ENCODE data around the gene SKAP1.

The SKAP1 gene

DNA sequence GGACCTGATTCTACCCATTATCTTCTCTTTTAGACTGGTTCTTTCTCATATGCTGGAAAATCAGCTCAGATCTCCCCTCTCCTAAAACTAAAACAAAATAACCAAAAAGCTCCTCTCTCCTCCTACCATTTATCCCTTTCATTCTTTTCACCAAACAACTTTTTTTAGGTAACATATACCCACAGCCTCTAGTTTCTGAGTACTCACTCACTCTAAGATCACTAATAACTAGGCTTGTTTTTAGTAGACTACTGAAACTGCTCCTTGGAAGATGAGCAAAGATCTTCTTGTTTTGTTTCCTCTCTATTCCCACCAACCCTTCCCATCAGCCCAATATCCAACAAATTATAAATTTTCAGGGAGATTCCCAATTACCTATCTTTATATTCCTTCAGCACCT lies 129.0 kb downstream of the SKAP1 start:
- DNase-seq (ENCODE audit: extremely low read depth, insufficient read length), result no peak
- TF ChIP-seq, protein P1, sequence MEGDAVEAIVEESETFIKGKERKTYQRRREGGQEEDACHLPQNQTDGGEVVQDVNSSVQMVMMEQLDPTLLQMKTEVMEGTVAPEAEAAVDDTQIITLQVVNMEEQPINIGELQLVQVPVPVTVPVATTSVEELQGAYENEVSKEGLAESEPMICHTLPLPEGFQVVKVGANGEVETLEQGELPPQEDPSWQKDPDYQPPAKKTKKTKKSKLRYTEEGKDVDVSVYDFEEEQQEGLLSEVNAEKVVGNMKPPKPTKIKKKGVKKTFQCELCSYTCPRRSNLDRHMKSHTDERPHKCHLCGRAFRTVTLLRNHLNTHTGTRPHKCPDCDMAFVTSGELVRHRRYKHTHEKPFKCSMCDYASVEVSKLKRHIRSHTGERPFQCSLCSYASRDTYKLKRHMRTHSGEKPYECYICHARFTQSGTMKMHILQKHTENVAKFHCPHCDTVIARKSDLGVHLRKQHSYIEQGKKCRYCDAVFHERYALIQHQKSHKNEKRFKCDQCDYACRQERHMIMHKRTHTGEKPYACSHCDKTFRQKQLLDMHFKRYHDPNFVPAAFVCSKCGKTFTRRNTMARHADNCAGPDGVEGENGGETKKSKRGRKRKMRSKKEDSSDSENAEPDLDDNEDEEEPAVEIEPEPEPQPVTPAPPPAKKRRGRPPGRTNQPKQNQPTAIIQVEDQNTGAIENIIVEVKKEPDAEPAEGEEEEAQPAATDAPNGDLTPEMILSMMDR (IDR thresholded peaks at IDR 0.05; ENCODE audit: insufficient read depth, low read length, poor library complexity, severe bottlenecking), result no peak
- no peaks in the 10 kb centered on the region for H3K27me3 ChIP-seq (replicated peaks; ENCODE audit: control insufficient read depth, insufficient read depth, low read length)
- no peak overlapping the region for H3K4me3 ChIP-seq (replicated peaks; ENCODE audit: low read depth, low read length)
- no peaks in the 10 kb centered on the region; the same call in 1 of the 2 replicates for H3K36me3 ChIP-seq (ENCODE audit: control insufficient read depth, insufficient read depth, low read length)

DNA sequence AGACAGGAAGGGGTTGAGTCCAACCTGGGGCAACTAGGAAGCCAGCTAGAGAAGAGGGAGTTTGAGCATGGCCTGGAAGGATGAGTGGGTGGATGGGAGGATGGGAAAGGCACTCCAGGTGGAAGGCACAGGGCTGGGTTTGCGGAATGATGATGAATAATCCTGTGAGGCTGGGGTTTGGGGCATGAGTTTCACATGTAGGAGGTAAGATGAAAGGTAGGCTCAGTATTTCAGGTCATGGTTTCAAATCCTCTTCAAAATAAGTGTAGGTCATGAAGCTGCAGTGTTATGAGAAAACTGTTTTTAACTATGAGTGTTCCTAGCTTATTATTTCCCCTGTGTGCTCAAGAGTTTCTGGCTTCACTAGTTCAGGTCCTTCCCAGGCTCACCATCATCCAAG lies 130.3 kb downstream of the SKAP1 start:
- Histone ChIP-seq H3K36me3 (ENCODE audit: control insufficient read depth, insufficient read depth, low read length) (no peaks in the 10 kb centered on the region), H3K4me3 (replicated peaks; ENCODE audit: low read depth, low read length) (no peak overlapping the region), H3K27me3 (replicated peaks; ENCODE audit: control insufficient read depth, insufficient read depth, low read length) (no peaks in the 10 kb centered on the region)
- peak; percentile 45 for DNase-seq (ENCODE audit: extremely low read depth, insufficient read length)
- TF ChIP-seq, protein P1 (IDR thresholded peaks at IDR 0.05; ENCODE audit: insufficient read depth, low read length, poor library complexity, severe bottlenecking), result no peak

DNA sequence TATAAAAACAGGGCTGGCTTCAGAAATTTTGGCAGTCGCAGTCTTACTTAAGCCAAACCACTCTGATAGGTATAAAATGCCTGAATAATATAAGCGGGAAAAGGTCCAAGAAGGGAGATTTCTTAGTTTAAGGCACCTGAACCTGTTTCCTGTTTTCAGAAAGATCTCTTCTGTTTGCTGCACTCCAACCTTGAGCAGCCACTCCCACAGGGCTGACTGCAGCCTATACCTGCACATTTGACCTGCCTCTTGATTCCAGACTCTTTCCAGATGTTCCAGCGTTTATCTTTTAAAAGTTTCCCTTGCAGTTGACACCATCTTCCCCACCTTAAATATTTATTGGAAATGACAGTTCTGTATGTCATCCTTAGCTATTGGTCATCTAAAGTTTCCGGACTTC lies 132.2 kb downstream of the SKAP1 start:
- TF ChIP-seq, protein P1 (IDR thresholded peaks at IDR 0.05; ENCODE audit: insufficient read depth, low read length, poor library complexity, severe bottlenecking), result no peak
- Histone ChIP-seq H3K27me3 (replicated peaks; ENCODE audit: control insufficient read depth, insufficient read depth, low read length) (no peaks in the 10 kb centered on the region), H3K36me3 (ENCODE audit: control insufficient read depth, insufficient read depth, low read length) (no peaks in the 10 kb centered on the region), H3K4me3 (replicated peaks; ENCODE audit: low read depth, low read length) (no peak overlapping the region)
- DNase-seq (ENCODE audit: extremely low read depth, insufficient read length), result no peak

DNA sequence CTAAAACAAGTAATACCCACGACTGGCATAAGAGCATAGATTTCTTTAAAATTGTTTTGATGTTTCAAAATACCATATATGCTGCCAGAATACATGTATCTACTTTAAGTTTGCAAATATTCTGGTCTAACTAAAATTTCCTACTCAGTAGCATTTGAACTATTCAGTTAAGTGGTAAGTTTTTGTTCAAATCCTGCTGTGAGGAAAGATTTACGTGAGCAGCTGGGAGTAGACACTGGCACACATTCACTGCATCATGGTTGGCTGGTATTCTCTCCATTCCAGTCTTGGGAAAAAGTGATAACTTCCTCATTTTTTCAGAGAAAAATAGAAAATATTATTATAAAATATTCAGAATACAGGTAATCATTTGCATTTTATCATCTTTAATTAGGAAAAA lies 133.6 kb downstream of the SKAP1 start:
- no peak for DNase-seq (ENCODE audit: extremely low read depth, insufficient read length)
- H3K4me3 ChIP-seq (replicated peaks; ENCODE audit: low read depth, low read length), result no peak overlapping the region

DNA sequence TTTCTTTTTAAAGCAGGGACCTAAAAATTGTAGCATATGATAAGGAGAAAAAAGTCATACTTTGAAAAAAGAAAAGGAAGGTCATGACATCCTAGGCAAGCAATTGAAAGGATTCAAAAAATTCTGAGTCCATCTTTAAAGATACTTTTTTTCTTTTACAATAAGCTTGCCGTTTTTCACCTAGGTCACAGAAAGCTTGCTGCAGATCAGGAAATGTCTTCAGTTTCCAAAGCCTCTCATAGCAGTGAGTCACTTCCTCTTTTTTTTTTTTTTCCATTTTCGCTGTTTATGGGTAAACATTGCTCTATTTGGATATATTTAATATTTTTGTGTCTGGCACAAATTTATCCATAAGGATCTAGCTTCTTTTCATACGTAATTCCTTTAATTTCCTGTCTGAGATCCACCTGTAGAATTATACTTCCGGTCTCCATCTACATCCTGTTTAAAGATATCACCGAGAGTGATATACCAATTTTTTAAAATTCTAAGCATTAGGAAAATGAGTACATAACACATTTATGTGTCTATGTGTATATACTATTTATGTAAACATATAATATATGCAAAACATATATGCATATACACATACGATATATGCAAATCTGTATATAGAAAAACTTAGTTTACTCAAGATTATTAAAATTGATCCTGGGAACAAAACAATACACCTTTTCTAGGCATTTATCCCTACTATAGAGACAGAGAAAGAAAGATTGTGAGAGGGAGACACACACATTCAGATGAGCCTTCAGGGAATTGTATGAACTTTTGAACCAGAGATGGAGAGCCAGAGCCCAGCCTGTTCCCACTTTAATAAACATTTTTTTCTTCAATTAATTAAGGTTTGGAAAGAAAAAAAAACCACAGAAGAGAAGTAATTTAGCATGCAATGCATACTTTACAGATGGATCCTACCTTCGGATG lies 134.4 kb downstream of the SKAP1 start:
- peak; percentile 41 for DNase-seq (ENCODE audit: extremely low read depth, insufficient read length)
- Histone ChIP-seq H3K4me3 (replicated peaks; ENCODE audit: low read depth, low read length) (peak overlapping the region; percentile 21; the same call in 1 of the 2 replicates), H3K36me3 (ENCODE audit: control insufficient read depth, insufficient read depth, low read length) (no peaks in the 10 kb centered on the region), H3K27me3 (replicated peaks; ENCODE audit: control insufficient read depth, insufficient read depth, low read length) (no peaks in the 10 kb centered on the region)
- TF ChIP-seq, protein P1 (IDR thresholded peaks at IDR 0.05; ENCODE audit: insufficient read depth, low read length, poor library complexity, severe bottlenecking), result no peak

More for the DNA sequence above, 133.6 kb downstream of the SKAP1 start:
- H3K27me3 ChIP-seq (replicated peaks; ENCODE audit: control insufficient read depth, insufficient read depth, low read length), result no peaks in the 10 kb centered on the region
- H3K36me3 ChIP-seq (ENCODE audit: control insufficient read depth, insufficient read depth, low read length), result no peaks in the 10 kb centered on the region
- TF ChIP-seq, protein P1 (IDR thresholded peaks at IDR 0.05; ENCODE audit: insufficient read depth, low read length, poor library complexity, severe bottlenecking), result no peak
